Duodenal mucosa (tissue), 2 donors: Measurements from ENCODE around the gene RSRC1.

Source experiments
- H3K27ac ChIP-seq: one replicate; pipeline ENCODE4 v1.7.0; 2013; ENCODE audit warnings: low read depth, low read length
- H3K27me3 ChIP-seq, 2 donors: one replicate each; pipeline ENCODE4 v1.7.0; 2013; ENCODE audit warnings: low read length in 2 of 2, control low read depth in 1 of 2; ENCODE audit not compliant: insufficient read depth in 2 of 2, control insufficient read depth in 1 of 2
- H3K36me3 ChIP-seq, 2 donors: one replicate each; pipeline ENCODE4 v1.7.0; 2013; ENCODE audit warnings: low read length in 2 of 2, control low read depth in 1 of 2; ENCODE audit not compliant: insufficient read depth in 2 of 2, control insufficient read depth in 1 of 2
- H3K4me1 ChIP-seq, 2 donors: one replicate each; pipeline ENCODE4 v1.7.0; 2013; ENCODE audit warnings: low read length in 2 of 2, control low read depth in 1 of 2; ENCODE audit not compliant: insufficient read depth in 2 of 2, control insufficient read depth in 1 of 2
- H3K4me3 ChIP-seq, 2 donors: one replicate each; pipeline ENCODE4 v1.7.0; 2013; ENCODE audit warnings: low read length in 2 of 2, low read depth in 1 of 2
- H3K9ac ChIP-seq, 2 donors: one replicate each; pipeline ENCODE4 v1.7.0; 2013; ENCODE audit warnings: low read length in 2 of 2, low read depth in 1 of 2
- H3K9me3 ChIP-seq, 2 donors: one replicate each; pipeline ENCODE4 v1.7.0; 2013; ENCODE audit warnings: low read length in 2 of 2, control low read depth in 1 of 2; ENCODE audit not compliant: control insufficient read depth in 1 of 2

RSRC1 gene

GRCh38 chr3:158470944-158471638 is 361.2 kb downstream of the RSRC1 start:
- Histone ChIP-seq H3K4me1 (peaks cover 0 to 4% of the 10 kb centered on the region in 2 donors), H3K27ac (no peak overlapping the region), H3K9ac (no peak overlapping the region), H3K36me3 (no peaks in the 10 kb centered on the region), H3K4me3 (no peak overlapping the region), H3K9me3 (no peaks in the 10 kb centered on the region), H3K27me3 (no peaks in the 10 kb centered on the region)

DNA sequence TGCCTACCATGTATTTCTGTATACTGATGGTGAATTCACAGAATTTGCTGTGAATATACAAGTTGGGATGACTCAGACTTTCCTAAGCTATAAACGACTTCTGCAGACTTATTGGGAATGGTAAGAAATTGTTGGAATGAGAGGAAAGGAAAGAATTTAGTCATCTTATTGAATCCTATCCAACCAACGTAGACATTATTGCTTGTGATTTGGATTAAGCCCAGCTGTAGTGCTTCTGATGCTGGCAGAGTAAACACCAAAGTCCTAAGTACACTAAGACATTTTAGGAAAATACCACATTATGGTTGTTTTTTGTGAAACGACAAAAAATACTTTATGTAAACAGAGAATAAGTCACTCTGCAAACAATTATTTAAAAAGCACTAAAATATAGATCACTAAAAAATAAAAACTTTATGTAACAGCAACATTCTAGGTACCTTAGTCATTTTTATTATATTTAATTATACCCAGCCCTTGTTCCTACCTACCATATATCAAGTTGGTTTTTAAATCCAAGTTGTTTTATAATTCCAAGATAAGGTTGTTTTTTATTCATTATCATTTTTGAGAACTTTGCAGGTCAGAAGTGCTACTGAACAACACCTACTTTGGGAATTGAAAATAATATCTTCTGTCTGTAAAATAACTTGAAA is 361.9 kb downstream of the RSRC1 start:
- no peaks in the 10 kb centered on the region for H3K9me3 ChIP-seq
- no peaks in the 10 kb centered on the region for H3K36me3 ChIP-seq
- H3K27ac ChIP-seq: no peak overlapping the region
- H3K27me3 ChIP-seq: no peaks in the 10 kb centered on the region
- H3K4me3 ChIP-seq: no peak overlapping the region
- H3K9ac ChIP-seq: no peak overlapping the region
- peaks cover 0 to 4% of the 10 kb centered on the region in 2 donors for H3K4me1 ChIP-seq

- Histone ChIP-seq H3K4me3 (no peak overlapping the region), H3K27ac (no peak overlapping the region), H3K36me3 (no peaks in the 10 kb centered on the region), H3K27me3 (no peaks in the 10 kb centered on the region), H3K9ac (no peak overlapping the region), H3K4me1 (no peaks in the 10 kb centered on the region), H3K9me3 (no peaks in the 10 kb centered on the region)
Measured at GRCh38 chr3:158479051-158479450, 369.2 kb downstream of the RSRC1 start.

GRCh38 chr3:158483701-158484235 is 373.9 kb downstream of the RSRC1 start:
- no peaks in the 10 kb centered on the region for H3K27me3 ChIP-seq
- no peaks in the 10 kb centered on the region for H3K9me3 ChIP-seq
- H3K27ac ChIP-seq: no peak overlapping the region
- peaks cover 0 to 1% of the 10 kb centered on the region in 2 donors for H3K4me1 ChIP-seq
- no peak overlapping the region for H3K4me3 ChIP-seq
- no peak overlapping the region for H3K9ac ChIP-seq
- no peaks in the 10 kb centered on the region for H3K36me3 ChIP-seq

- no peaks in the 10 kb centered on the region for H3K36me3 ChIP-seq
- H3K9ac ChIP-seq: no peak overlapping the region
- H3K27me3 ChIP-seq: no peaks in the 10 kb centered on the region
- no peak overlapping the region for H3K27ac ChIP-seq
- no peak overlapping the region for H3K4me3 ChIP-seq
- no peaks in the 10 kb centered on the region for H3K9me3 ChIP-seq
- H3K4me1 ChIP-seq: peaks cover 0 to 4% of the 10 kb centered on the region in 2 donors
Measured at GRCh38 chr3:158486200-158486599, 376.3 kb downstream of the RSRC1 start.

DNA sequence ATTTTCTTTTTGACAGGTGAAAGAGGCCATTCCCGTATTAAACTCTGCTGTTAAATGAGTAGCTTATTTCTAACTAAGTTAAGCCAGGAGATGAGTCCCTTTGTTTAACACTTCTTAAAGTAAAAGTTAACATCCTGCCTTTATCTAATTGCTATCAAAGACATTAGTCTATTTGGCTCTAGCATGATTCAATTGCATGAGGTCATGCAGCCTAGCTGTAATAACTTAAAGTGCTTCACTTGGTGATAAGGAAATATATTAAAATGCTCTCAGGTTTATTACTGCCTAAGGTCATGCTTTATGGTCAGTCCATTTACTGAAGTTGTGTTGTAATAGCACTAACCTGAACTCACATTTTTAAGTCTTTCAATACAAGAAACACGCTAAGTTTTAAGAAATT is 378.8 kb downstream of the RSRC1 start:
- Histone ChIP-seq H3K27me3 (no peaks in the 10 kb centered on the region), H3K9ac (no peak overlapping the region), H3K9me3 (no peaks in the 10 kb centered on the region), H3K4me3 (no peak overlapping the region), H3K36me3 (no peaks in the 10 kb centered on the region), H3K4me1 (peaks cover 0 to 4% of the 10 kb centered on the region in 2 donors), H3K27ac (no peak overlapping the region)

- H3K9ac ChIP-seq: no peak overlapping the region
- peaks cover 0 to 4% of the 10 kb centered on the region in 2 donors for H3K4me1 ChIP-seq
- H3K36me3 ChIP-seq: no peaks in the 10 kb centered on the region
- H3K4me3 ChIP-seq: no peak overlapping the region
- H3K9me3 ChIP-seq: no peaks in the 10 kb centered on the region
- no peaks in the 10 kb centered on the region for H3K27me3 ChIP-seq
- H3K27ac ChIP-seq: no peak overlapping the region
Measured at GRCh38 chr3:158489181-158489580, 379.3 kb downstream of the RSRC1 start.

- no peaks in the 10 kb centered on the region for H3K27me3 ChIP-seq
- peaks cover 0 to 4% of the 10 kb centered on the region in 2 donors for H3K4me1 ChIP-seq
- H3K27ac ChIP-seq: no peak overlapping the region
- H3K9me3 ChIP-seq: no peaks in the 10 kb centered on the region
- H3K4me3 ChIP-seq: no peak overlapping the region
- no peaks in the 10 kb centered on the region for H3K36me3 ChIP-seq
- no peak overlapping the region for H3K9ac ChIP-seq
Measured at GRCh38 chr3:158491968-158492367, 382.1 kb downstream of the RSRC1 start.

GRCh38 chr3:158492685-158493084 is 382.8 kb downstream of the RSRC1 start:
- no peak overlapping the region for H3K4me3 ChIP-seq
- peaks cover 0 to 4% of the 10 kb centered on the region in 2 donors for H3K4me1 ChIP-seq
- H3K9me3 ChIP-seq: no peaks in the 10 kb centered on the region
- H3K36me3 ChIP-seq: no peaks in the 10 kb centered on the region
- no peak overlapping the region for H3K27ac ChIP-seq
- no peaks in the 10 kb centered on the region for H3K27me3 ChIP-seq
- H3K9ac ChIP-seq: no peak overlapping the region

- H3K9me3 ChIP-seq: no peaks in the 10 kb centered on the region
- no peak overlapping the region for H3K9ac ChIP-seq
- no peak overlapping the region for H3K4me3 ChIP-seq
- H3K36me3 ChIP-seq: no peaks in the 10 kb centered on the region
- H3K27me3 ChIP-seq: no peaks in the 10 kb centered on the region
- H3K4me1 ChIP-seq: peaks cover 0 to 1% of the 10 kb centered on the region in 2 donors
- H3K27ac ChIP-seq: no peak overlapping the region
Measured at GRCh38 chr3:158493931-158494330, 384.0 kb downstream of the RSRC1 start.
